NCI-H69 (cell line): ENCODE results near the gene GRAMD2A.

ENCODE experiments used
- DNase-seq: peaks from one replicate; lab custom pipeline; 2025; lab: John Stamatoyannopoulos, UW

The GRAMD2A gene

DNA sequence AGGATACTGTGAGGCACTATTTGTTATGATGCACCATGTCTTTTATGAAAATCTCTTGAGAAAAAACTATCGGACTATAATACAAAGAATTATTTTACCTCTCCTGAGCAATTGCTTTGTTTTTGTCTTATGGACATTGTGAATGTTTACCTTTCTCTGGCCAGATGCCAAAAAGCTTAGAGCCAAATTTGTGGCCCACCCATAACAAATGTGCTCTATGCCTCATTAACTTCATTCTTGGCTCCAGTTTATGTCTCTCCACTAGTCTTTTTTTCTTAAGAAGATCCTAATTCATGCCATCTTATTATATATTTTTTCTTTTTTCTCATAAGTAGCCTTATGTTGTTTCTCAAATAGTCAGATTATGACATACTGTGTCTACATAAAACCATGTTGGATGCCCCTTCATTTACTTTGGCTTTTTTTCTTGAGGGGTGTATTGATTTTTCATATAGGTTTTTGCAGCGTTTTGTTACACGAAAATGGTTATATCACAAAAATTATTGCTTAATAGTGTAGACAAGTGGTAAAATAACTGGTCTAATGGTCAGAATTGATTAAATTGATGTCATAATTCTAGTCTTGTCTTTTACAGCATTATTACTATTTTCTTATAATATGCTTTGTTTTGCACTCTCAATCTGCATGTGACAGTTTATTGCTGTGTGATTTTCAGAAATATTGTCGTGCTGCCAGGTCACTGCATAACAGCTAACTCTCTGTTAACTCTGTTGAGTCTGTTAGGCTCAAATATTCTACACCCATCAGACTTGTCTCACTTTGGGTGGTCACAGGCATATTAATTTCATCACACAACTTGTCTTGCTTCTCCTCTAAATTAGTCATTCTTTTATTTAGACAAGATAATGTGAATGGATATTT is 61.2 kb downstream of the GRAMD2A start:
- peak; percentile 95 for DNase-seq

DNA sequence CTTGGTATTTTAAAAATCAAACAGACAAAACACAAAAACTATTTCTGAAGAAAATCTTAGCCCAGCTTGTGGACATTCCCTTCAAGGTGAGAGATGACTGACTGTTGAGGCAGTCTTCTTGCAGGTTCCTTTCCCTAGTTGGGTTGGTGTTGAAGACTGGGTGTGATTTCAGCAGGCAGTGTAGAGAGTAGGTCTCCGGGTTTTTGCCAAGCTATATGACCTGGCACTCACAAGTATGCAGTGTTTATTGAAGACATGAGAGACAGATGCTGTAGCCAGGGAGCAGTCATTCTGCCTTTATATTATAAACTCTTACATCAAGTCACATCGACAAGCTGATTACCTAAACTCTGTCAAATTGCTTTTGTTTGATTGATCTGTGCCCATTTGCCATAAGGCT is 61.9 kb downstream of the GRAMD2A start:
- DNase-seq, result peak; percentile 85

DNA sequence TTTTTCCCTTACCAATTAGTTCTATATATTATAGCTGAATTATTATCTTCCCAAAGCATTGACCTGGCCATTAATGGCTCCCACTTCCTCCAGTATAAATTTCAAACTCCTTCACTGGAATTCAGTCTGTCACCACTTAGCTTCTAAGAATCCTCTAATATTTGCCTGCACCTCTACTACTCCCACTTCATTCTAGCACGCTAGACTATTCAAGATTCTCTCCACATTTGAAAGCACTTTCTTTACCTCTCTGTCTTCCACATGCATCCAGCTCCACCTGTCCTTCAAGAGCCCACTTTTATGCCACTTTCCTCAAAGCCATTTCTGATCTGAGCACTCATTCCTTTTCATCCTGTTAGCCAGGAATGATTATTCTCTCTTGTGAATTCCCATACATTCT is 64.4 kb downstream of the GRAMD2A start:
- DNase-seq, result no peak

DNA sequence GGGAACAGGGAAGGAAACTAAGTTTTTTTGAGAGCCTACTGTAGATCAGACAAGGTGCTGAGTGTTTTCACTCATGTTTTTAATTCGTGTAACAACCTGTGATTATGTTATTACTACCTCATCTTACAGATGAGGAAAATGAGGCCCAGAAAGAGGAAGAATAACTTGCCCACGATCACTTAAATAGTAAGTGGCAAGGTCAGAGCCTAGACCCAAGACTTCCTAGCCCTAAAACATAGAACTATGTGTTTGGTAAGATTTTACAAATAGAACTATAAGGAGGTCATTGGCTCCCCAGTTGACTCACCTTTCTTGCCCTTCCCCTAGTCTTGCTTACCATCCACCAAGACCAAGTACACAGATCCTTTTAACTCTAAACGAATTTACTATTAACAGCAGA is 65.7 kb downstream of the GRAMD2A start:
- DNase-seq, result no peak

DNA sequence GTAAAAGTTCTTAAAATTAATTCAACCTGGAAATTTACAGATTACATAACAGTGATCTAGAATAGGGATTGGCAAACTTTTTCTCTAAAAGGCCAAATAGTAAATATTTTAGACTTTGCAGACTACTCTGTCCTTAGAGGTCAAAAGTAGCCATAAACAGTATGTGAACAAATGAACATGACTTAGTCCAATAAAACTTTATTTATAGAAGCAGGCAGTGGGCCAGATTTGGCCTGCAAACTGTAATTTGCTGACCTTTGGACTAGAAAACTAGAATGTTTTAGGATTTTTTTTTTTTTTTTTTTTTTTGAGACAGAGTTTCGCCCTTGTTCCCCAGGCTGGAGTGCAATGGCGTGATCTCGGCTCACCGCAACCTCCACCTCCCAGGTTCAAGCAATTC is 67.3 kb downstream of the GRAMD2A start:
- DNase-seq, result no peak

DNA sequence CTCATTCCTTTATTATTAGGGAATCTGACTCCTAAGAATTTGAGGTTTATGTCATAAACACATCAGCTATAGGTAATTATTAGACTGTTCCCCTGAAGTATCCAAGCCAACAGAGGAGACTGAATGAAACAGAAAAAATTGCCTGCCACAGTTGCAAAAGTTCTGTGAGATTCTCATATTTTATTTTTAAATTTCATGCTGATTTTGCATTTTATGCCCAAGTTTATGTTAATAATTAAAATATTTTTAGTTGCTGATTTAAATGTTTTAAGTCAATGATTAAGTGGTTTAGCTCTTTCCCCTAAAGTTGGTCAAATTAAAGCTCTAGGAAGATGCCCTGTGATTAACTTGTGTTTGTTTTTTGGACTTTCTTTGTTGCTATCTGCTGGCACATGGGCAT is 69.2 kb downstream of the GRAMD2A start:
- DNase-seq, result no peak

DNA sequence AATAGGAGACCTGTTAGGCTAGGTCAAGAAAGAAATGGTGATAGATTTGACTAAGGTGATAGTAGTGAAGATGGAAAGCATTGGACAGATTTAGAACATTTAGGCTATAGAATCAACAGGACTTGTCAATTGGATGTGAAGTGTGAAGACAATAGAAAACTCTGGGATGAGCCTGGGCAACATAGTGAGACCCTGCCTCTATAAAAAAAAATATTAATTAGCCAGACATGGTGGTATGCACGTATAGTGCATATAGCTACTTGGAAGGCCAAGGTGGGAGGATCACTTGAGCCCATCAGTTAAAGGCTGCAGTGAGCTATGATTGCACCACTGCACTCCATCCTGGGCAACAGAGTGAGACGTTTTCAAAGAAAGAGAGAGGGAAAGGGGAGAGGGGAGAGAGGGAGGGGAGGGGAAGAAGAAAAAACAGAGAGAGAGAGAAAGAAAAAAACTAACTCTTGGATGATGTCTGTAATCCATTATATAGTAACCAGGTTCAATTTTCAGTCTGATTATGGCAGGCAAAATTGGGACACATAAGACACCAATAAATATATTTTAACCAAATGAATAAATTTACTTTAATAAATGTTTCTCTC is 69.8 kb downstream of the GRAMD2A start:
- no peak for DNase-seq

DNA sequence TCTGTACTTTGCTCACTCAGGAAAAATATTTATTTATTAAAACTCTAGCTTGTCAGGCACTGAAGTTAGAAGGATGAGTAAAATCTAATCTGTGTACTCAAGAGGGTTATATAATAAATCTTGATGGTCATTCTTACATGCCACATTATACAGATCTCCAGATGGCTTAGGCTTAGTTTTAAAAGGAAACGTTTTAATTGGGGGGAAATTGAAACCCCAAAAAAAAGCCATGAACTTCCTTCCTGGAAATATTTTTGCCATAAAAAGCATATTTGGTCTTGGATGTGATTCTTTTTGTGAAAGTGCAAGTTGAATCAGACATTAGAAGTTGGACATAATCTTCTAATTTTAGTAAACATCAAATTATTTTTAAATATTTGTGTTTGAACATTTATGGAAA is 73.4 kb downstream of the GRAMD2A start:
- no peak for DNase-seq

DNA sequence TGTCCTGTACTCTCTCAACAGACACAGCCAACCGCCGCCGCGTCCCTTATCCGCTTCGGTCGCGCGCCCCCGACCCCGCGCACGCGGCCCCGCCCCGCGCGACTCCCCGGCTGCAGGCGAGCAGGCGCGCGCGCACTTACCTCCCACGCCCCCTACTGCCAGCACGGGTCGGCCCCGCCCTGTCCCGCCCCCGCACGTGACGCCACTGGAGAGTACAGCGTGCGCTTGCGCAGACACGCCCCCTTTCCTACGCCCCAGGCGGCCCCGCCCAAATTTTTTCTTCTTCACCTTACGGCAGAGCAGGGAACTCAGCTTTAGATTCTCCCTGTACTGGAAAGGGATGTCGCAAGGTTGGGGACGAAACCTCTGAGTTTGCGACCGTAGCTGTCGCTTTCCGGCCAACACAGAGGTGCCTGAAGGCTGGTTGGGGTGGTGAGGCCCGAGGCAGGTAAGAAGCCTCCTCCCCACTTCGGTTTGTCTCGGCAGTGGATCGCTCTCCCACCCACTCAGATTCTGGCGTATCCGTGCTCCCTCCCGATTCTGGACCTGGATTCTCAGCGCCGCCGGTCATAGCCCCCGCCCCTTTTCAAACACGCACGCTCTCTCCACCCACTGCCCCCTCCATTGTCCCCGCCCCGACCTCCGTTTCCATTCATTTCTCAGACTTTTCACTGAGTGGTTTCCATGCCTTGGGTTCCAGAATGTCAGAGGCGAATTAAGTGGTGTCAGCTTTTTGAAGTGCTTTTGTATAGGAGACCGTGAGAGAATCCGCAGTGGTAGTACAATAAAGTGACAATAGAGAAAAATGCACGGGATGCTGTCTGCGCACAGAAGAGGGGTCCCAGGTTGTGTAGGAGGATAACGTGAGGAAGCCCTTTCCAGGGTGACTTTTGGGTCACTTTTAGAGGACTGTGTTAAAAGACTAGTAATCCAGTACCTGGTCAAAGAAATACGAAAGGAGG is 79.3 kb downstream of the GRAMD2A start, which contains the start of the genes MYO9A and SENP8:
MYO9A (minus strand) TSS at position 134 of the 962 bp plus-strand sequence. CDS start 71,587 bp downstream, outside the sequence.
SENP8 (plus strand) TSS at position 387 of the 962 bp plus-strand sequence. CDS start 21,221 bp downstream, outside the sequence.
- peak; percentile 96 for DNase-seq

DNA sequence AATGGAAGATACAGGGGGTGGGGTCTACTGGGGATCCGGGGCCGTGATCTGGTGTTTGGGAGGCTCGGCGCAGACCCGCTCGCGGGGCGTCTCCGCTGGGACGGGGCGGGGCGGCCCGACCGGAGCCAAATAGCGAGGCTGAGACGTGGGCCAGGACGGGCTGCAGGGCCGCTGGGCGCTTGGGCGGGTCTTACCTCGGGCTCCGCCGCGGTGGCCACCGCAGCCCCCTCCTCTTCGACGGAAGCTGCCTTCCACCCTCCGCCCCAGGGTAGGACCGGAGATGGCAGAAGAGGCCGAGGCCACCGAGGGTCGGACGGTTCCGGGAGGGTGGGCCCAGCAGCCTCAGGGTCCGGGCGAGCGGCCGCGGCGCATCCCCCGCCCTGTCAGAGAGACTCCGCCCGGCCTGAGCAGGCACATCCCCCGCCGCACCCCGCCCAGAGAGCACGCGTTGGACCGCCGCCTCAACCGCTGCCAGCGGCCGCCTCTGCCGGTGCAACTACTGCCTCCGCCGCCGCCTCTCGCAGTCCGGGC is 80.0 kb downstream of the GRAMD2A start:
- no peak for DNase-seq

DNA sequence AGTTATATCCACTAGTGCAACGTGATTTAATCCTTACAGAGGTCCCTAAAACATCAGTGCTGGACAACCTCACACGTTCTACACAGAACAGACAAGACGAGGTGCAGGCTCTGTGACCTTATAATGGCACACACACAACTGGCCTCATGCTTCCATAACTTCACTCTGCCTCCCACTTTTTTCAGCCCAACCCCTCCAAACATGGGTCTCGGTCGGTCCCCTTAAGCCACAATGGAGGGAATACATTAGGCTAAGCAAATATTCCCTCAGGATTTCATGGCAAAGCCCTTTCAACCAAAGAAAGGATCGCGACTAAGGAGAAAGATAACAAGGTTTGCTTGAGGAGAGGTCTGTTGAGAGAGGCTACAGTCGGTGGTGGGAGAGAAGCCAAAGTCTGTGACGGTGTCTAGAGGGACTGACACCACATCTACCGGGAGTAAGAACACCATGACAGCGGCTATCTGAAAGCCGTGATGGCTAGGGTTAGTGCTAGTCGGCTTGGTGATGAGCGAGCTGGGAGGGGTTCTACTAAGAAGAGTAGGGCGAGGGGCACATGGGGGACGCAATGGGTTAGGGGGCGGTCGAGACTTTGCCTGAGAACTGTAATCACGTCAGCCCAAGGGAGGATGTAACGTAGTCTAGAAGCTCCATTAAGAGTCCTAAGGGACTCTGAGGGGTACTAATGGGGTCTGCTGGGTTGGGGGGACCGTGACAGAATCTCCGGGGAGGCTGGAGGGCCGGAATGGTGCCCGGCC is 80.7 kb downstream of the GRAMD2A start:
- DNase-seq, result peak; percentile 55

DNA sequence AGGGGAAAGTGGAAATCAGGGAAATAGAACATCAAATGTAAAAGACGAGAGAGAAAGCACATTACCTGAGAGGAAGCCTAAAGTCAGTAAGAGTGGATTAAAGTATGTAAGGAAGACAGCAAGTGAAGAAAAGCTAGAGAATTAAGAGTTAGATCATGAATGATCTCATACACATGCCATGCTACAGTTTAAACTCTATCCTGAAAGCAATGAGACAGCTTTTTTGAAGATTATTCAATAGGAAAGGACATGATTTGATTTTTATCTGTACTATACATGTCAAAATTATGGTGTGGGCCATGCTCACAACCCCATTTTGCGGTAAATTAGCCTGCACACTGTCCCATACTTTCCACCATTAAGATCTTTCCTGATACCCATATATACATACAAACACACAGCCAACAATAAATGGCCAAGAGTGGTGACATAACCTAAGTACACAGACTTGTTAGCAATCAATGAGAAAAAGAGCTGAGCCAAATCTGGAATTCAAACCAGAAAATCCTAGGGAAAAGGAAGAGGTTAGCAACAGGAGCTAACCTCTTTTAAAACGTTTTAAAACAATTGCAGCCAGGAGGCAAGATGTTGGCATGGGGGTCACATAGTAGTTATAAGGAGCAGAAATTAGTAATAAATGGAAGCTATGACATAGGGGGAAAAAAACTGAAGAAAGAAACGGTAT is 84.1 kb downstream of the GRAMD2A start:
- no peak for DNase-seq

DNA sequence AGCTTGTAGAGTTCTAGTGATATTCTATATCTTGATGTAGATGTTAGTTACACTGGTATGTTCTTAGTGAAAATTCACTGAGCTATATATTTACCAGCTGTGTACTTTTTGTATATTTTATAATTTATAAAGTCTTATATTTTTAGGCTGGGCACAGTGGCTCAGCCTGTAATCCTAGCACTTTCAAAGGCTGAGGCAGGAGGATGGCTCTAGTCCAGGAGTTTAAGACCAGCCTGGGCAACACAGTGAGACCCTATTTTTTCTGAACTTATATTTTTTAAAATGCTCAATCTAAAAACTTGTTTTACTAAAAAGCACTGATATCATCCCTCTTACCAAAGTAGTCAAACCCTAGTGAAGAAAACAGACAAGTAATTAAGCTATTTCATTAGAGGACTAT is 84.8 kb downstream of the GRAMD2A start:
- no peak for DNase-seq

DNA sequence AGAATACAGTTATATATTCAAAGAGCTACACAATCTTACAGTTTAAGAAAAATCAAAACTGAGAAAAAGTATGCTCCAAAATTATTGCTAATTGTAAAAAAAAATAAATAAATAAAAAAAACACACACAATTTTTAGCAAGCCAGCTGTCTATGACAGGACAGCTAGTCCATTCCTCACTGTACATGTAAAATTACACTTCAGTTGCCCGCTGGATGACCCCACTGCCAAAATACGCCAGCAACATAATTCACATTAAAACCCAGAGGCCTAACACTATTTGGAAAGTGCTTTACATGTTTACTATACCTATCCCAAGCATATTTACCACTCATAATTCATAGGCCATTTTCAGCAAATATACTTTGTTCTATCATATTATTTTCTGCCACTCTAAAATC is 85.5 kb downstream of the GRAMD2A start:
- DNase-seq, result no peak

DNA sequence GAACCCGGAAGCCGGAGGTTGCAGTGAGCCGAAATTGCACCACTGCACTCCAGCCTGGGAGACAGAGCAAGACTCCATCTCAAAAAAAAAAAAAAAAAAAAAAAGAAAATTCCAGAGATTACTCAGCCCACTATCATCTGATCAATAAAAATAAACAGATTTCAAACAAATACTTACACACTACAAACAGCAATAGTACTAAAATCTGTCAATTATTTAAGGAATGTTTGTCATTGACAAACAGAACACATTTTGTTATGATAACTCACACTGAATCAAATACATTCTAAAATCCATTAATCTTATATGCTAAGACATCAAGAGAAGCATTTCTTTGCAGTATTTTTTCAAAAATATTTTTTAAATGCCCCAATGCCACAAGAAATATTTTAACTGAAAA is 87.2 kb downstream of the GRAMD2A start:
- DNase-seq, result no peak
